ENCODE results near the gene STYXL1.

DNA sequence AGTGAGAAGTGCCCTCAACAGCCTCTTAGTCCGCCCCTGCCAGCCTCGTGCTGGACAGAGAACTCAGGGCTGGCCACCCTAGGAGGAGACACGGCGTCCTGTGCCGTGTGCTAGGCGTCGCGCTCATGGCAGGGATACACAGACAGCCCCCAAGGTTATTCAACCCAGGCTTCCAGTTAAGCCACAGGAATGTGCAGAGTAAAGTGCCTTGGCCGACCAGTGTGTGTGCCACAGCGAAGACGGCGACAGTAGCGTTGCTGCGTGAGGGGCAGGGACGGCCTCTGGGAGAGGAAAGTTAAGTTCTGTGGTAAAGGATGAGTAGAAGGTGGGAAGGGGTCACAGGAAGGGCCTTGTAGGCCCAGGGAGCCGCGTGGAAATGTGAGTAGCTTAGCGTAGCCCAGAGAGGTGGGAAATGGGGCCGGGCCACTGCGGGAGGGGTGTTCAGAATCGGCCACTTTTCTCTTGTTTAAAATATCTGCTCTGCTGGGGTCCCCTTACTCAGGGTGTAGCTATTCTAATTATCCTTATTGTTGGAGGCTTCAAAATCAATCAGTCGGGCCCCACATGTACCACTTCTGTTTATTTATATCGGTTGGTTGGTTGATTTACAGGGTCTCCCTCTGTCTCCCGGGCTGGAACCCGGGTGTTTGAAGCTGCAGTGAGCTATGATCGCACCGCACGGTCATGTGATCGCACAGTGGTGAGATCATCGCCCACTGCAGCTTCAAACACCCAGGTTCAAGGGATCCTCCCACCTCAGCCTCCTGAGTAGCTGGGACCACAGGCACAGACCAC, 77.9 kb downstream of the STYXL1 start:
- no peak for TF ChIP-seq CTCF (IDR thresholded peaks at IDR 0.05; ENCODE audit: low read depth, low read length, missing input control)
- no peak for TF ChIP-seq MAX (IDR thresholded peaks at IDR 0.05)
- TF ChIP-seq, protein P1, sequence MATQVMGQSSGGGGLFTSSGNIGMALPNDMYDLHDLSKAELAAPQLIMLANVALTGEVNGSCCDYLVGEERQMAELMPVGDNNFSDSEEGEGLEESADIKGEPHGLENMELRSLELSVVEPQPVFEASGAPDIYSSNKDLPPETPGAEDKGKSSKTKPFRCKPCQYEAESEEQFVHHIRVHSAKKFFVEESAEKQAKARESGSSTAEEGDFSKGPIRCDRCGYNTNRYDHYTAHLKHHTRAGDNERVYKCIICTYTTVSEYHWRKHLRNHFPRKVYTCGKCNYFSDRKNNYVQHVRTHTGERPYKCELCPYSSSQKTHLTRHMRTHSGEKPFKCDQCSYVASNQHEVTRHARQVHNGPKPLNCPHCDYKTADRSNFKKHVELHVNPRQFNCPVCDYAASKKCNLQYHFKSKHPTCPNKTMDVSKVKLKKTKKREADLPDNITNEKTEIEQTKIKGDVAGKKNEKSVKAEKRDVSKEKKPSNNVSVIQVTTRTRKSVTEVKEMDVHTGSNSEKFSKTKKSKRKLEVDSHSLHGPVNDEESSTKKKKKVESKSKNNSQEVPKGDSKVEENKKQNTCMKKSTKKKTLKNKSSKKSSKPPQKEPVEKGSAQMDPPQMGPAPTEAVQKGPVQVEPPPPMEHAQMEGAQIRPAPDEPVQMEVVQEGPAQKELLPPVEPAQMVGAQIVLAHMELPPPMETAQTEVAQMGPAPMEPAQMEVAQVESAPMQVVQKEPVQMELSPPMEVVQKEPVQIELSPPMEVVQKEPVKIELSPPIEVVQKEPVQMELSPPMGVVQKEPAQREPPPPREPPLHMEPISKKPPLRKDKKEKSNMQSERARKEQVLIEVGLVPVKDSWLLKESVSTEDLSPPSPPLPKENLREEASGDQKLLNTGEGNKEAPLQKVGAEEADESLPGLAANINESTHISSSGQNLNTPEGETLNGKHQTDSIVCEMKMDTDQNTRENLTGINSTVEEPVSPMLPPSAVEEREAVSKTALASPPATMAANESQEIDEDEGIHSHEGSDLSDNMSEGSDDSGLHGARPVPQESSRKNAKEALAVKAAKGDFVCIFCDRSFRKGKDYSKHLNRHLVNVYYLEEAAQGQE (IDR thresholded peaks at IDR 0.05): no peak
- no peak for TF ChIP-seq RAD21 (IDR thresholded peaks at IDR 0.05)
- TF ChIP-seq EGR1 (IDR thresholded peaks at IDR 0.05; ENCODE audit: low read depth in 2 of 2): no peak

Measured in liver (tissue), 3 donors.